Esophagus squamous epithelium (tissue), 5 donors: ENCODE data around the gene PKP2. TPM values are rescaled to one million over a fixed set of nuclear protein-coding genes. Genes with fewer than 3 reads are reported as not detected.

Source experiments
- DNase-seq: peaks from one replicate; lab custom pipeline; 2025; lab: John Stamatoyannopoulos, UW
- H3K27ac ChIP-seq, 4 donors: fragments of 200-600 bp; sonication (generic); one replicate each; pipeline ENCODE4 v1.5.1; 2016 to 2019; ENCODE audit warnings: mild to moderate bottlenecking in 1 of 4
- H3K27me3 ChIP-seq, 4 donors: fragments of 200-600 bp; sonication (generic); 1 replicate in 3 of 4; 2 replicates in 1 of 4; pipeline versions ENCODE4 v1.5.1 to v1.6.0; 2017 to 2021; ENCODE audit warnings: antibody characterized with exemption in 1 of 4
- H3K36me3 ChIP-seq, 3 donors: fragments of 200-600 bp; sonication (generic); one replicate each; pipeline ENCODE4 v1.5.1; 2016 to 2019
- H3K4me1 ChIP-seq, 3 donors: fragments of 200-600 bp; sonication (generic); one replicate each; pipeline ENCODE4 v1.5.1; 2017 to 2019
- H3K4me3 ChIP-seq, 4 donors: fragments of 200-600 bp; sonication (generic); 1 replicate in 3 of 4; 2 replicates in 1 of 4; pipeline ENCODE4 v1.5.1; 2016 to 2019; ENCODE audit warnings: mild to moderate bottlenecking in 2 of 4, moderate library complexity in 1 of 4
- H3K9me3 ChIP-seq, 3 donors: fragments of 200-600 bp; sonication (generic); one replicate each; pipeline ENCODE4 v1.5.1; 2016 to 2019
- POLR2A ChIP-seq, 4 donors: fragments of 450-650 bp; IDR thresholded peaks; one replicate each; pipeline ENCODE4 v1.6.1; 2017; ENCODE audit warnings: antibody characterized with exemption in 4 of 4, mild to moderate bottlenecking in 4 of 4, moderate library complexity in 3 of 4
- WGBS, 2 donors: methylation state at CpG; one replicate each; pipeline ENCODE4 v1.1.5; 2018; 5-methylcytosine and 5-hydroxymethylcytosine counted together
- intact Hi-C: fragments of 100-400 bp; cut with DNase I; formaldehyde crosslinking; loops from one replicate; pipeline ENCODE4 v1.15.0; 2022
- total RNA-seq, 4 donors: library from RNA; depleted of rRNA; stranded (reverse); fragments of >200 nt; gene quantifications; one replicate each; pipeline ENCODE4 v1.1.0, GENCODE V29; 2016
- TF ChIP-seq, protein P1 (sequence below), 6 experiments: fragments of 450-650 bp in 4 of 6; fragments of 200-600 bp in 2 of 6; sonication (generic) in 2 of 6; IDR thresholded peaks; one replicate each; pipeline ENCODE4 v1.5.1; 2016 to 2019; ENCODE audit warnings: antibody characterized with exemption in 6 of 6, mild to moderate bottlenecking in 4 of 6, moderate library complexity in 4 of 6
- donor health status: DM: yes; HTN: yes; CAD: no.

The PKP2 gene
- total RNA-seq, 4 donors from 2014 or later = 8.5 to 22.5 (median 21.6) TPM

DNA sequence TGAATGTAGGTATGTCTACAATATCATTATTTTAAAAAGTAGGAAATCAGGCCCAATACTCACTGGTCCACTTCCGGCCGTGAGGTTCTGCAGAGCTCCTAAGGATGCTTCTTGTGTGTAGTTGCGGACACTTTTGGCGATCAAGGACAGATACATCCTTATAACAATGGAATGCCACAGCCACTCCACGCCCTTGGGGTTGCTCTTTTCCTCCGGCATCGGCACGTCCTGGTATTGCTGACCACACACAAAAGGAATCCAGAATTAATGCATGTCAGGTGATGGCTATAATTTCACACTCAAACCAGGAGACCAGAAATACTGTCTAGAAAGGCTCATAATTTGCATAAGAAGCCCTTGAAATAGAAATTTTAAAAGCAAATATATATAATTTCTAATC is 75.3 kb downstream of the PKP2 start:
- no peak overlapping the region for H3K27ac ChIP-seq
- TF ChIP-seq, protein P1, sequence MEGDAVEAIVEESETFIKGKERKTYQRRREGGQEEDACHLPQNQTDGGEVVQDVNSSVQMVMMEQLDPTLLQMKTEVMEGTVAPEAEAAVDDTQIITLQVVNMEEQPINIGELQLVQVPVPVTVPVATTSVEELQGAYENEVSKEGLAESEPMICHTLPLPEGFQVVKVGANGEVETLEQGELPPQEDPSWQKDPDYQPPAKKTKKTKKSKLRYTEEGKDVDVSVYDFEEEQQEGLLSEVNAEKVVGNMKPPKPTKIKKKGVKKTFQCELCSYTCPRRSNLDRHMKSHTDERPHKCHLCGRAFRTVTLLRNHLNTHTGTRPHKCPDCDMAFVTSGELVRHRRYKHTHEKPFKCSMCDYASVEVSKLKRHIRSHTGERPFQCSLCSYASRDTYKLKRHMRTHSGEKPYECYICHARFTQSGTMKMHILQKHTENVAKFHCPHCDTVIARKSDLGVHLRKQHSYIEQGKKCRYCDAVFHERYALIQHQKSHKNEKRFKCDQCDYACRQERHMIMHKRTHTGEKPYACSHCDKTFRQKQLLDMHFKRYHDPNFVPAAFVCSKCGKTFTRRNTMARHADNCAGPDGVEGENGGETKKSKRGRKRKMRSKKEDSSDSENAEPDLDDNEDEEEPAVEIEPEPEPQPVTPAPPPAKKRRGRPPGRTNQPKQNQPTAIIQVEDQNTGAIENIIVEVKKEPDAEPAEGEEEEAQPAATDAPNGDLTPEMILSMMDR (IDR thresholded peaks at IDR 0.05) = no peak
- TF ChIP-seq POLR2A (IDR thresholded peaks at IDR 0.05) = no peak
- intact Hi-C loops = no loop called here

DNA sequence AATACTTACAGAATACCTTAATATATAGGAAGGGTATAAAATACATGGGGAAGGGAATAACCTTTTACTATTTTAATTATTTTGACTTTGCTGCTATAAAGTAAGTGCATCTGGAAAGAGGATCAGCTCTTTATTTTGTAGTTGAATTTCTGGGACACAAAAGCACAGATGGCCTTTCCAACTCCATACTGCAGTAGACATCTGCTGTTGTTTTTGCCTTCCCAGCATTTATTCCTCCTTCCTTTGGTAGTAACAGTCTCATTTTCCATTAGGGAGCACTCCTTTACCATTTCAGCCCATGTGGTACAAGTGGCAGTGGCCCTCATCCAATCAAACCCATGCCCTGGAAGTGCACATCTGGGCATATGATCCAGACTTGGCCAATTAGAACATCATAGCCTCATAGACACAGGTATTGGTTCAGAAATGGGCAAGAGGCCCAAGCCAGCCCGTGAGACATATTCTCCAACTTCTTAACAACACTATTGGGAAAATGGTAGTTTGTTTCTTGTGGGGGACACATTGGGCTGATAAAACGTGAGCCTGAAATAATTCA is 76.1 kb downstream of the PKP2 start:
- no peaks in the 10 kb centered on the region for H3K27me3 ChIP-seq
- no peak for DNase-seq
- no peak overlapping the region for H3K4me3 ChIP-seq
- H3K36me3 ChIP-seq = peaks cover 0 to 10% (median 0%) of the 10 kb centered on the region in 3 donors
- H3K27ac ChIP-seq = no peak overlapping the region
- no peaks in the 10 kb centered on the region for H3K9me3 ChIP-seq
- no peak for TF ChIP-seq POLR2A (IDR thresholded peaks at IDR 0.05)
- TF ChIP-seq, protein P1 (IDR thresholded peaks at IDR 0.05) = no peak
- intact Hi-C loops = no loop called here
- 85 to 89% methylated on average over 1 to 2 of the region's 2 CpGs for WGBS, 2 donors
- no peaks in the 10 kb centered on the region for H3K4me1 ChIP-seq

More for the DNA sequence above, 75.3 kb downstream of the PKP2 start:
- 81 to 90% methylated on average over 8 of the region's 8 CpGs for WGBS, 2 donors
- Histone ChIP-seq H3K36me3 (peaks cover 0 to 10% (median 0%) of the 10 kb centered on the region in 3 donors), H3K4me3 (no peak overlapping the region), H3K27me3 (no peaks in the 10 kb centered on the region), H3K4me1 (no peaks in the 10 kb centered on the region), H3K9me3 (no peaks in the 10 kb centered on the region)
- DNase-seq = no peak

DNA sequence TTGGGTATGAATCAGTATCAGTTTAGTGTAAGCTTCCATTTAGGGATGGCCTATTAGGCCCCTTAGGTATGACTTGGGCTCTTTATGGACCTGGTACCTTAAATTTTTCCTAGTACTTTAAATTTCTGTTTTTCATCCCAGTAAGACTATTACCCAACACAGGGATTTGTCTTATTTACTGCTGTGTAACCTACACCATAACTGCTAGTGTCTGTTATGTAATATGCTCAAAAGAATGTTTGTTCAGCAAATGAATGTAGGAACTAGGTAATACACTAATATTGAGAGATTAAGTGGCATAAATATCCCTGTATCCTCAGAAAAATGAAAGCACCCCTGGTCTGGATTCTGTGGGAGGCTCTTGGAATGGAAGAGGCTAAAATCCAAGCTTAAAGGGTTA is 77.2 kb downstream of the PKP2 start:
- no peak for TF ChIP-seq POLR2A (IDR thresholded peaks at IDR 0.05)
- TF ChIP-seq, protein P1 (IDR thresholded peaks at IDR 0.05) = no peak
- intact Hi-C loops = no loop called here
- Histone ChIP-seq H3K4me1 (no peaks in the 10 kb centered on the region), H3K9me3 (no peaks in the 10 kb centered on the region), H3K27ac (no peak overlapping the region), H3K27me3 (no peaks in the 10 kb centered on the region), H3K4me3 (no peak overlapping the region), H3K36me3 (peaks cover 0 to 10% (median 0%) of the 10 kb centered on the region in 3 donors)
- no peak for DNase-seq

DNA sequence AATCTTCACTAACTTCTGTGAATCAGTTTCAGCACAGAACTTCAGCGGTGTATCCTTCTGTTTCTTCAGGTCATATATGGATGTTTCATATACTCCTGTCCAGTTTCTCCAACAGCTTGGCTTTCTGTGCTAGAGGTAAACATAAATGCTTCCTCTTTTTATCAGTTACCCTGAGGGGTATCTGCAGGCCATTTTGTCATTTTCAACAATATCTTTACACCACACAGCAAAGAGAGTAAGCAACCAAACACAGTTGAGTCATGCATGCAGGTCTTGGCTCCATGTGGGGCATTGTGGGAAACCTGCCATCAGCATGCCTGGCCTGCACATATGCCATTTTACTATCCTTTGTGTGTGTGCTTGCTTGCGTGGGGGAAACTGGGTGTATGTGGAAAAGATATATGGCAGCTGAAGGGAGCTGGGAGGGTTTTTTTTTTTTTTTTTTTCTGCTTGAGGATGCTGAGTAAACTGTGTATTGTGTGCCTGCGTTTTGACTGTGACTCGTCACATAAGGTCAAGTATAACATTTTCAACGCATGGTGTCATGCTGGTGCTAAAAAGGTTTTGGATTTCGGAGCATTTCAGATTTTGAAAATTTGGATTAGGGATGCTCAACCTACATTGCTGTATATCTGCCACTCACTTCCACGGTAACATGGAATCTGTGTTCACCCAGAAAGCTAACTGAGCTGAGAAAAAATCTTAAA is 84.7 kb downstream of the PKP2 start:
- no peaks in the 10 kb centered on the region for H3K36me3 ChIP-seq
- H3K27ac ChIP-seq = no peak overlapping the region
- intact Hi-C loops = no loop called here
- H3K4me3 ChIP-seq = no peak overlapping the region
- no peaks in the 10 kb centered on the region for H3K27me3 ChIP-seq
- no peaks in the 10 kb centered on the region for H3K9me3 ChIP-seq
- 78 to 85% methylated on average over 7 of the region's 7 CpGs for WGBS, 2 donors
- H3K4me1 ChIP-seq = no peaks in the 10 kb centered on the region
- TF ChIP-seq, protein P1 (IDR thresholded peaks at IDR 0.05) = no peak
- no peak for TF ChIP-seq POLR2A (IDR thresholded peaks at IDR 0.05)
- no peak for DNase-seq

DNA sequence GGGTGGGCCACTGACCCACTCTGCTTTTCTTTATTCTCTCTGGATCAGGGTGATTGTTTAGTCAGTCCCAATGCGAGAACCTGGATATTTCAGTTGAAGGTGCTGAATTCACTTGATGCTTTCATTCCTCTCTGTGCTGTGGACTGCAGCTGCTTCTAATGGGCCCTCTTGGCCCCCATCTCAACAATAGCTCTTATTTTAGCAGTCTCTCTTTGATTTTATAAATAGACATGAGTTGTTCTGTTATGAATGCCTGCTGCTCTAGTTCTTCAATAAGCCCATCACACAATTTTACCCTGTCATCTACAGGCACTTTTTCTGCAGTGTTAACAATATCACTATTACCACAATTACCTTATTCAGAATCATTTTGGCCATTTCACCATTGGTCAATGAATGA is 86.7 kb downstream of the PKP2 start:
- Histone ChIP-seq H3K27me3 (no peaks in the 10 kb centered on the region), H3K27ac (no peak overlapping the region), H3K4me3 (no peak overlapping the region), H3K4me1 (no peaks in the 10 kb centered on the region), H3K36me3 (no peaks in the 10 kb centered on the region), H3K9me3 (no peaks in the 10 kb centered on the region)
- WGBS, 2 donors = 87 to 100% methylated on average over 1 of the region's 1 CpG
- intact Hi-C loops = no loop called here
- no peak for DNase-seq
- TF ChIP-seq POLR2A (IDR thresholded peaks at IDR 0.05) = no peak
- TF ChIP-seq, protein P1 (IDR thresholded peaks at IDR 0.05) = no peak
